Prostate gland (tissue), 2 donors: Measurements from ENCODE around the gene SLC7A4. TPM values are rescaled to one million over a fixed set of nuclear protein-coding genes. Genes with fewer than 3 reads are reported as not detected.
"Not testable (repeated sequence)": the region's sequence is repeated elsewhere in the genome, so short reads cannot be mapped to it uniquely, and the experiment has no call there.

Source experiments
- DNase-seq: peaks from one replicate; pipeline ENCODE4 v3.0.0-alpha.2; 2019; ENCODE audit warnings: low spot score
- H3K27ac ChIP-seq, 2 donors: fragments of 200-600 bp; sonication (generic); 2 replicates each; pipeline ENCODE4 v1.5.1; 2017 to 2019
- H3K27me3 ChIP-seq: fragments of 200-600 bp; sonication (generic); replicated peaks from 2 replicates; pipeline ENCODE4 v1.5.1; 2019; ENCODE audit not compliant: insufficient read depth
- H3K36me3 ChIP-seq, 2 donors: fragments of 200-600 bp; sonication (generic); 1 replicate in 1 of 2; 2 replicates in 1 of 2; pipeline versions ENCODE4 v1.5.1 to v1.8.1; 2017 to 2019
- H3K4me1 ChIP-seq: fragments of 200-600 bp; sonication (generic); replicated peaks from 2 replicates; pipeline ENCODE4 v1.5.1; 2019
- H3K4me3 ChIP-seq, 2 donors: fragments of 200-600 bp; sonication (generic); 2 replicates each; pipeline ENCODE4 v1.5.1; 2017 to 2019
- H3K9me3 ChIP-seq: fragments of 200-600 bp; sonication (generic); 2 replicates; pipeline ENCODE4 v1.5.1; 2017
- POLR2A ChIP-seq: fragments of 450-650 bp; IDR thresholded peaks from one replicate; pipeline ENCODE4 v1.6.1; 2016; ENCODE audit warnings: antibody characterized with exemption, mild to moderate bottlenecking
- POLR2AphosphoS5 ChIP-seq: sonication (generic); formaldehyde crosslinking; IDR thresholded peaks from one replicate; pipeline ENCODE4 v1.6.1; 2017; ENCODE audit warnings: antibody characterized with exemption
- WGBS: methylation state at CpG from one replicate; pipeline ENCODE4 v1.1.5; 2018; 5-methylcytosine and 5-hydroxymethylcytosine counted together
- intact Hi-C: fragments of 100-400 bp; cut with DNase I; formaldehyde crosslinking; loops from one replicate; pipeline ENCODE4 v1.14.2; 2022
- total RNA-seq, 2 donors: library from RNA; depleted of rRNA; stranded (reverse); fragments of >200 nt; gene quantifications; one replicate each; pipeline ENCODE4 v1.1.0, GENCODE V29; 2016
- TF ChIP-seq, protein P1 (sequence below), 4 experiments: fragments of 200-600 bp in 2 of 4; fragments of 450-650 bp in 2 of 4; sonication (generic) in 2 of 4; IDR thresholded peaks; 1 replicate in 3 of 4; 2 replicates in 1 of 4; pipeline ENCODE4 v1.5.1; 2016 to 2019; ENCODE audit warnings: antibody characterized with exemption in 4 of 4, mild to moderate bottlenecking in 2 of 4, moderate library complexity in 2 of 4

Gene SLC7A4
- total RNA-seq, 2 donors from 2014 or later = 13.0 to 53.9 TPM

DNA sequence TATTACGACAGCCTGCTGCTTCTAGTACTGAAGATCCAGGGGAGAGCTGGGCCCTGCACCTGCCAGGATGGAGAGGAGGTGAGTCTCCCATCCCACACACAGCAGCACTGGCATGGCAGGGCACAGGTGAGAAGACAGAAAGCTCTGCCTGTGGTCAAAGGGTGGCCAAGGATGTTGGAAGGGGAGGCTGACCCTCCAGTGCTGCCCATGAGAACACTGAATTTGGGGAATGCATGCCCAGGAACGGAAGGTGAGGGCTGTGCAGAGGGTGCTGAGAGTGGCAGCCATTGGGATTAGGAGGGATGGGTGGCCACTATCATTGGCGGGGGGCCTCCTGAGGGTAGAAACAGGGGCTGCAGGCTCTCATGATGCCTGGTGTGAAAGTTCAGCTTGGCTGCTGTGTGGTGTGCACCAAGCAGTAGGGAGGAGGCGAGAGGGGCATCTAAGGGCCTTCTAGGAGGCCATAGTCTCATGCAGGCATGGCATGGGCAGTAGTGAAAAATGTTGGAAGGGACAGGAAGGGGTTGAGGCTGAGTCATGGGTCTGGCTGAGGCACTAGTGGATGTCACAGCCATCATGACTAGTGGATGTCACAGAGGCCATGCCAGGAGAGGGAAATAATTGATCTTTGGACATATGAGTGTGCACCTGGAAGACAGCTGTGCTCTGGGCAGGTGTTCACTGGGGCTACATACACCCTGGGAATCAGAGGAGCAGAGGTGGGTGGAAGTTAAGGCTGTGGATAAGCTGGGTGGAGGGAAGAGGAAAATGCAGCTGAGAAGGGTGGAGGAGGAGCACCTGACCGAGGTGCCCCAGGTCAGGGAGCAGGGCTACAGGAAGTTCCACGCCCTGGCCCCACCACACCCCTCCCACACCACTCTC lies 10.9 kb upstream of the SLC7A4 start:
- Histone ChIP-seq H3K27me3 (no peaks in the 10 kb centered on the region), H3K27ac (no peak overlapping the region), H3K4me1 (no peaks in the 10 kb centered on the region), H3K36me3 (no peaks in the 10 kb centered on the region), H3K9me3 (no peaks in the 10 kb centered on the region), H3K4me3 (no peak overlapping the region)
- TF ChIP-seq POLR2A (no peak), POLR2AphosphoS5 (no peak)
- TF ChIP-seq, protein P1, sequence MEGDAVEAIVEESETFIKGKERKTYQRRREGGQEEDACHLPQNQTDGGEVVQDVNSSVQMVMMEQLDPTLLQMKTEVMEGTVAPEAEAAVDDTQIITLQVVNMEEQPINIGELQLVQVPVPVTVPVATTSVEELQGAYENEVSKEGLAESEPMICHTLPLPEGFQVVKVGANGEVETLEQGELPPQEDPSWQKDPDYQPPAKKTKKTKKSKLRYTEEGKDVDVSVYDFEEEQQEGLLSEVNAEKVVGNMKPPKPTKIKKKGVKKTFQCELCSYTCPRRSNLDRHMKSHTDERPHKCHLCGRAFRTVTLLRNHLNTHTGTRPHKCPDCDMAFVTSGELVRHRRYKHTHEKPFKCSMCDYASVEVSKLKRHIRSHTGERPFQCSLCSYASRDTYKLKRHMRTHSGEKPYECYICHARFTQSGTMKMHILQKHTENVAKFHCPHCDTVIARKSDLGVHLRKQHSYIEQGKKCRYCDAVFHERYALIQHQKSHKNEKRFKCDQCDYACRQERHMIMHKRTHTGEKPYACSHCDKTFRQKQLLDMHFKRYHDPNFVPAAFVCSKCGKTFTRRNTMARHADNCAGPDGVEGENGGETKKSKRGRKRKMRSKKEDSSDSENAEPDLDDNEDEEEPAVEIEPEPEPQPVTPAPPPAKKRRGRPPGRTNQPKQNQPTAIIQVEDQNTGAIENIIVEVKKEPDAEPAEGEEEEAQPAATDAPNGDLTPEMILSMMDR (IDR thresholded peaks at IDR 0.05) = no peak
- no peak for DNase-seq
- WGBS = 93% methylated on average over 6 of the region's 6 CpGs
- intact Hi-C loops = no loop called here

DNA sequence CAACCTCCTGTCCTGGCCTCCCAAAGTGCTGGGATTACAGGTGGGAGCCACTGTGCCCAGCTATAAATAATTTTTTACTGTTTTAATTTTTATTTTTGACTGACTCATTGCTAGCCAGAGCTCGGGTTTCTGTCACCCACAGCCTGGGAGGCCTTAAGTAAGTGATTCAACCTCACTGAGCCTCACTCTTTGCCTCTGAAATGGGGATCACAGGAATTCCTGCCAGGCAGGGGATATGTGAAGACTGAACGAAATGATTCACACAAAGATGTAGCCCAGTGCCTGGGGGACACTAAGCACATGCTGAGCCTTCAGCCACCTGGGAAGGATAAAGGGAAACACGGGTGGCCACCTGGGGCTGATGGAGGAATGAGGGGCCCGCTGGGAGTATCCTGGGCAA lies 9.6 kb upstream of the SLC7A4 start:
- H3K9me3 ChIP-seq = no peaks in the 10 kb centered on the region
- no peaks in the 10 kb centered on the region for H3K4me1 ChIP-seq
- no peak for DNase-seq
- TF ChIP-seq POLR2A (no peak), POLR2AphosphoS5 (no peak)
- TF ChIP-seq, protein P1 (IDR thresholded peaks at IDR 0.05) = no peak
- no peak overlapping the region for H3K27ac ChIP-seq
- H3K36me3 ChIP-seq = no peaks in the 10 kb centered on the region
- H3K4me3 ChIP-seq = no peak overlapping the region
- H3K27me3 ChIP-seq = no peaks in the 10 kb centered on the region
- intact Hi-C loops = no loop called here
- 69% methylated on average over 4 of the region's 4 CpGs for WGBS

DNA sequence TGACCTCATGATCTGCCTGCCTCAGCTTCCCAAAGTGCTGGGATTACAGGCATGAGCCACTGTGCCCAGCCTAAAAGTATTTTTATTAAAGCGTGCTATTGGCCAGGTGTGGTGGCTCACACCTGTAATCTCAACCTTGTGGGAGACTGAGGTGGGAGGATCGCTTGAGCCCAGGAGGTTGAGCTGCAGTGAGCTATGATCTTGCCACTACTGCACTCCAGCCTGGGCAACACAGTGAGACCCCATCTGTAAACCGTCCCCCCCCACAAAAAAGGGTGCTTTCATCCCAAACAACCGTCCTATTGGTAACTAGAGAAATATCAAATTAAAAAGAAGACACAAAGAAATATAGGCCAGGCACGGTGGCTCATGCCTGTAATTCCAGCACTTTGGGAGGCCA lies 6.8 kb upstream of the SLC7A4 start:
- H3K27me3 ChIP-seq, H3K9me3 ChIP-seq, H3K4me1 ChIP-seq, intact Hi-C loops, H3K36me3 ChIP-seq, DNase-seq, H3K27ac ChIP-seq, H3K4me3 ChIP-seq: not testable (repeated sequence)
- 88% methylated on average over 5 of the region's 5 CpGs for WGBS

DNA sequence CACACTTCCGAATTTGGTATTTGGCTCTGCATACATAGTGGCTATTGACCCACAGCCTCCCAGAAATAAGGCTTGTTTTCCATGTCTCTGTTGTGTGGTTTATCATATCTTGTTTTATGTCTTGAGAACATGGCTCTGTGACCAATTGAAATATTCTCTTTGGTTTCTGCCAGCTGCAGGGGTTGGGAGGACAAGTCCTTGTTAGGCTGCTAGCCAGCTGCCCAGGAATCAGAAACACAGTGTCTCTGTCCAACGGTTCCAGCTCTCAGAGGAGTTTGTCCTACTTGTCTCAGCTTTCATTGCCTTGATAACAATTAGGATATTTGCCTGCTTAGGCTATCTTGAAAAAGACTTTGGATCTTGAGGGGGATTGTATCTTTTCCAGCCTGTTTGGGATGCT lies 6.0 kb upstream of the SLC7A4 start:
- Histone ChIP-seq H3K36me3 (no peaks in the 10 kb centered on the region), H3K4me3 (no peak overlapping the region), H3K27ac (no peak overlapping the region), H3K9me3 (no peaks in the 10 kb centered on the region), H3K4me1 (no peaks in the 10 kb centered on the region), H3K27me3 (no peaks in the 10 kb centered on the region)
- DNase-seq = no peak
- TF ChIP-seq POLR2AphosphoS5 = no peak
- TF ChIP-seq, protein P1 (IDR thresholded peaks at IDR 0.05) = no peak
- no peak for TF ChIP-seq POLR2A
- intact Hi-C loops = no loop called here
- WGBS = 23% methylated on average over 2 of the region's 2 CpGs

DNA sequence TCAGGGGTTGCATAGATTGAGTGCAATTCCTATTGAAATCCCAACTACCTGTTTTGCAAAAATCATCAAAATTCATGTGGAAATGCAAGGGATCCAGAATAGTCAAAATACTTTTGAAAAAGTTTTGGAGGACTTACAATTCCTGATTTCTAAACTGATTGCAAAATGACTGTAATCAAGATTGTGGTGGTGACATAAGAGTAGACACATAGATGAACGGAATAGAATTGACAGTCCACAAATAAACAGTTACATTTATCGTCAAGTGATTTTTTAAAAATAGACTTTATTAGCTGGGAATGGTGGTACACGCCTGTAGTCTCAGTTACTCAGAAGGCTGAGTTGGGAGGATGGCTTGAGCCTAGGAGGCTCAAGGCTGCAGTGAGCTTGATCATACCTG lies 2.6 kb upstream of the SLC7A4 start:
- H3K4me1 ChIP-seq = peaks cover 5% of the 10 kb centered on the region
- H3K9me3 ChIP-seq = no peaks in the 10 kb centered on the region
- 67% methylated on average over 3 of the region's 3 CpGs for WGBS
- DNase-seq = no peak
- intact Hi-C loops = no loop called here
- no peak for TF ChIP-seq POLR2A
- no peak for TF ChIP-seq POLR2AphosphoS5
- TF ChIP-seq, protein P1 (IDR thresholded peaks at IDR 0.05) = no peak
- H3K36me3 ChIP-seq = no peaks in the 10 kb centered on the region
- no peak overlapping the region for H3K4me3 ChIP-seq
- no peaks in the 10 kb centered on the region for H3K27me3 ChIP-seq
- no peak overlapping the region for H3K27ac ChIP-seq
